H9 (cell line): ENCODE results near the gene PAK6. TPM values are rescaled to one million over a fixed set of nuclear protein-coding genes. Genes with fewer than 3 reads are reported as not detected.

Source experiments
- DNase-seq: peaks from one replicate; pipeline ENCODE4 v3.0.0-alpha.2; 2017
- H2AFZ ChIP-seq: one replicate; pipeline ENCODE4 v1.6.1; 2013; ENCODE audit warnings: mild to moderate bottlenecking, low read length, control low read depth, moderate library complexity
- H2AK5ac ChIP-seq: 2 replicates; pipeline ENCODE4 v1.6.1; 2013; ENCODE audit warnings: low read length, control low read depth, mixed read lengths; ENCODE audit not compliant: insufficient read length
- H2BK120ac ChIP-seq: one replicate; pipeline ENCODE4 v1.6.1; 2013; ENCODE audit warnings: low read depth, mild to moderate bottlenecking, low read length, control low read depth, inconsistent platforms; ENCODE audit not compliant: poor library complexity, severe bottlenecking
- H2BK12ac ChIP-seq: 2 replicates; pipeline ENCODE4 v1.6.1; 2013; ENCODE audit warnings: low read length, control low read depth, mixed read lengths, low read depth; ENCODE audit not compliant: insufficient read length
- H2BK15ac ChIP-seq: 2 replicates; pipeline ENCODE4 v1.6.1; 2013; ENCODE audit warnings: low read depth, low read length, control low read depth
- H2BK20ac ChIP-seq: one replicate; pipeline ENCODE4 v1.6.1; 2013; ENCODE audit warnings: low read depth, mild to moderate bottlenecking, low read length, control low read depth, inconsistent platforms; ENCODE audit not compliant: poor library complexity, severe bottlenecking
- H2BK5ac ChIP-seq: 2 replicates; pipeline ENCODE4 v1.6.1; 2013; ENCODE audit warnings: low read length, control low read depth, mixed read lengths; ENCODE audit not compliant: insufficient read length
- H3K14ac ChIP-seq: 2 replicates; pipeline ENCODE4 v1.6.1; 2013; ENCODE audit warnings: low read length, control low read depth; ENCODE audit not compliant: insufficient read depth
- H3K18ac ChIP-seq: 2 replicates; pipeline ENCODE4 v1.6.1; 2013; ENCODE audit warnings: low read depth, mild to moderate bottlenecking, mixed read lengths, low read length, control low read depth; ENCODE audit not compliant: insufficient read length
- H3K23ac ChIP-seq: 2 replicates; pipeline ENCODE4 v1.6.1; 2013; ENCODE audit warnings: low read length, control low read depth, mixed read lengths, low read depth; ENCODE audit not compliant: insufficient read length
- H3K23me2 ChIP-seq: 2 replicates; pipeline ENCODE4 v1.6.1; 2013; ENCODE audit warnings: low read depth, mild to moderate bottlenecking, mixed read lengths, low read length, control low read depth; ENCODE audit not compliant: insufficient read length, poor library complexity, severe bottlenecking
- H3K27ac ChIP-seq: 2 replicates; pipeline ENCODE4 v1.5.1; 2013; ENCODE audit warnings: low read length, control low read depth, mixed read lengths, low read depth; ENCODE audit not compliant: insufficient read length
- H3K27me3 ChIP-seq: 2 replicates; pipeline ENCODE4 v1.6.1; 2013; ENCODE audit warnings: low read length, control low read depth, inconsistent platforms; ENCODE audit not compliant: insufficient read depth
- H3K4ac ChIP-seq: 2 replicates; pipeline ENCODE4 v1.6.1; 2013; ENCODE audit warnings: low read depth, mild to moderate bottlenecking, control low read depth, inconsistent platforms, low read length, moderate library complexity
- H3K4me1 ChIP-seq: 2 replicates; pipeline ENCODE4 v1.6.1; 2013; ENCODE audit warnings: low read length, control low read depth, inconsistent platforms; ENCODE audit not compliant: insufficient read depth
- H3K4me2 ChIP-seq: 2 replicates; pipeline ENCODE4 v1.6.1; 2013; ENCODE audit warnings: low read length, control low read depth, mixed read lengths; ENCODE audit not compliant: insufficient read length, insufficient read depth
- H3K56ac ChIP-seq: 2 replicates; pipeline ENCODE4 v1.6.1; 2013; ENCODE audit warnings: low read depth, mild to moderate bottlenecking, mixed read lengths, low read length, control low read depth; ENCODE audit not compliant: insufficient read length
- H3K79me1 ChIP-seq: 2 replicates; pipeline ENCODE4 v1.6.1; 2013; ENCODE audit warnings: low read depth, mild to moderate bottlenecking, moderate library complexity, low read length, control low read depth, inconsistent platforms; ENCODE audit not compliant: insufficient read depth, poor library complexity, severe bottlenecking
- H3K79me2 ChIP-seq: 2 replicates; pipeline ENCODE4 v1.6.1; 2013; ENCODE audit warnings: low read length, control low read depth, inconsistent platforms; ENCODE audit not compliant: insufficient read depth
- H3K9ac ChIP-seq: 2 replicates; pipeline ENCODE4 v1.6.1; 2013; ENCODE audit warnings: low read length, control low read depth, mixed read lengths; ENCODE audit not compliant: insufficient read length; ENCODE audit errors: extremely low read depth
- H3K9me3 ChIP-seq: one replicate; pipeline ENCODE4 v1.6.1; 2013; ENCODE audit warnings: low read depth, low read length, inconsistent platforms; ENCODE audit not compliant: control insufficient read depth
- H3T11ph ChIP-seq: one replicate; pipeline ENCODE4 v1.6.1; 2013; ENCODE audit warnings: mild to moderate bottlenecking, low read length, control low read depth, inconsistent platforms
- H4K20me1 ChIP-seq: one replicate; pipeline ENCODE4 v1.6.1; 2013; ENCODE audit not compliant: control insufficient read depth, insufficient read length, insufficient read depth
- H4K5ac ChIP-seq: 2 replicates; pipeline ENCODE4 v1.6.1; 2013; ENCODE audit warnings: low read depth, mild to moderate bottlenecking, mixed read lengths, low read length, control low read depth; ENCODE audit not compliant: insufficient read length
- H4K8ac ChIP-seq: replicated peaks from 2 replicates; pipeline ENCODE4 v1.6.1; 2013; ENCODE audit warnings: low read length, control low read depth, mixed read lengths, low read depth; ENCODE audit not compliant: insufficient read length
- H4K91ac ChIP-seq: 2 replicates; pipeline ENCODE4 v1.6.1; 2013; ENCODE audit warnings: low read depth, mild to moderate bottlenecking, moderate library complexity, mixed read lengths, low read length, control low read depth; ENCODE audit not compliant: insufficient read length
- H3K27ac Mint-ChIP-seq, 3 experiments: 2 replicates in 2 of 3; 3 replicates in 1 of 3; pipeline ENCODE4 v1.8.0; 2020 to 2021; ENCODE audit warnings: mixed read lengths in 3 of 3, mild to moderate bottlenecking in 1 of 3, moderate library complexity in 1 of 3
- H3K27me3 Mint-ChIP-seq: 2 replicates; pipeline ENCODE4 v1.8.0; 2021; ENCODE audit warnings: low read depth, mild to moderate bottlenecking, moderate library complexity, mixed read lengths
- H3K36me3 Mint-ChIP-seq, 3 experiments: 2 replicates in 2 of 3; 3 replicates in 1 of 3; pipeline ENCODE4 v1.8.0; 2020 to 2021; ENCODE audit warnings: low read depth in 3 of 3, mixed read lengths in 3 of 3; ENCODE audit not compliant: insufficient read depth in 1 of 3
- H3K4me1 Mint-ChIP-seq, 2 experiments: 2 replicates each; pipeline ENCODE4 v1.8.0; 2020; ENCODE audit warnings: mixed read lengths in 2 of 2
- H3K4me3 Mint-ChIP-seq, 2 experiments: 2 replicates in 1 of 2; 3 replicates in 1 of 2; pipeline ENCODE4 v1.8.0; 2020 to 2021; ENCODE audit warnings: mild to moderate bottlenecking in 2 of 2, mixed read lengths in 2 of 2, moderate library complexity in 1 of 2
- H3K9me3 Mint-ChIP-seq, 2 experiments: 2 replicates in 1 of 2; 3 replicates in 1 of 2; pipeline ENCODE4 v1.8.0; 2020; ENCODE audit warnings: mild to moderate bottlenecking in 2 of 2, mixed read lengths in 2 of 2, moderate library complexity in 1 of 2
- WGBS: extraction: QIAGEN DNeasy Blood & Tissue Kit; methylation state at CpG from one replicate; pipeline ENCODE4 v1.1.7; 2013; ENCODE audit warnings: missing lambda C conversion rate, low lambda C conversion rate, mixed read lengths; ENCODE audit not compliant: insufficient read length; ENCODE audit errors: extremely low coverage; 5-methylcytosine and 5-hydroxymethylcytosine counted together
- total RNA-seq: library from RNA; stranded (reverse); gene quantifications from 2 replicates; pipeline ENCODE4 v1.2.1, GENCODE V29; 2021
- TF ChIP-seq, protein P1 (sequence below): fragments of 200-600 bp; sonication (generic); conservative IDR thresholded peaks from 3 replicates; pipeline ENCODE4 v1.8.0; 2021; ENCODE audit warnings: antibody characterized with exemption, mild to moderate bottlenecking

PAK6 gene
- total RNA-seq, 1 experiment from 2014 or later, result 7.4 TPM

- H3K27ac Mint-ChIP-seq, result peak overlapping the region in 2 of 3 experiments; percentile 32 to 65; a peak in 2 of 7 replicates
- no peak overlapping the region for H4K5ac ChIP-seq
- no peak overlapping the region for H3K27ac ChIP-seq
- H2AFZ ChIP-seq, result no peak overlapping the region
- no peaks in the 10 kb centered on the region for H3K27me3 ChIP-seq
- no peak overlapping the region for H3K4ac ChIP-seq
- no peak for DNase-seq
- no peak overlapping the region for H3K4me3 Mint-ChIP-seq
- H3K9ac ChIP-seq, result no peak overlapping the region
- peaks cover 46 to 86% (median 86%) of the 10 kb centered on the region in 3 experiments for H3K36me3 Mint-ChIP-seq
- no peaks in the 10 kb centered on the region for H3K9me3 Mint-ChIP-seq
- H3K4me2 ChIP-seq, result no peak overlapping the region
- no peak overlapping the region for H3K14ac ChIP-seq
- WGBS, result no CpG with 5 or more reads among the region's 1 CpG
- no peaks in the 10 kb centered on the region for H3K79me2 ChIP-seq
- no peak overlapping the region for H3K18ac ChIP-seq
- H2BK20ac ChIP-seq, result no peak overlapping the region
- H3K56ac ChIP-seq, result no peak overlapping the region
- no peaks in the 10 kb centered on the region for H3K23me2 ChIP-seq
- no peak overlapping the region for H2BK15ac ChIP-seq
- H3K9me3 ChIP-seq, result no peaks in the 10 kb centered on the region
- no peak overlapping the region for H2AK5ac ChIP-seq
- no peaks in the 10 kb centered on the region for H3K4me1 ChIP-seq
- no peak overlapping the region for H3K23ac ChIP-seq
- TF ChIP-seq, protein P1, sequence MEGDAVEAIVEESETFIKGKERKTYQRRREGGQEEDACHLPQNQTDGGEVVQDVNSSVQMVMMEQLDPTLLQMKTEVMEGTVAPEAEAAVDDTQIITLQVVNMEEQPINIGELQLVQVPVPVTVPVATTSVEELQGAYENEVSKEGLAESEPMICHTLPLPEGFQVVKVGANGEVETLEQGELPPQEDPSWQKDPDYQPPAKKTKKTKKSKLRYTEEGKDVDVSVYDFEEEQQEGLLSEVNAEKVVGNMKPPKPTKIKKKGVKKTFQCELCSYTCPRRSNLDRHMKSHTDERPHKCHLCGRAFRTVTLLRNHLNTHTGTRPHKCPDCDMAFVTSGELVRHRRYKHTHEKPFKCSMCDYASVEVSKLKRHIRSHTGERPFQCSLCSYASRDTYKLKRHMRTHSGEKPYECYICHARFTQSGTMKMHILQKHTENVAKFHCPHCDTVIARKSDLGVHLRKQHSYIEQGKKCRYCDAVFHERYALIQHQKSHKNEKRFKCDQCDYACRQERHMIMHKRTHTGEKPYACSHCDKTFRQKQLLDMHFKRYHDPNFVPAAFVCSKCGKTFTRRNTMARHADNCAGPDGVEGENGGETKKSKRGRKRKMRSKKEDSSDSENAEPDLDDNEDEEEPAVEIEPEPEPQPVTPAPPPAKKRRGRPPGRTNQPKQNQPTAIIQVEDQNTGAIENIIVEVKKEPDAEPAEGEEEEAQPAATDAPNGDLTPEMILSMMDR, result no peak
- H4K91ac ChIP-seq, result no peak overlapping the region
- no peaks in the 10 kb centered on the region for H4K20me1 ChIP-seq
- H3K4me1 Mint-ChIP-seq, result no peaks in the 10 kb centered on the region
- H2BK120ac ChIP-seq, result no peak overlapping the region
- no peaks in the 10 kb centered on the region for H3K27me3 Mint-ChIP-seq
- H3K79me1 ChIP-seq, result peaks cover 8% of the 10 kb centered on the region
- H2BK5ac ChIP-seq, result no peak overlapping the region
- H2BK12ac ChIP-seq, result no peak overlapping the region
- H3T11ph ChIP-seq, result no peak overlapping the region
- H4K8ac ChIP-seq, result no peak overlapping the region
These were observed 41.4 kb upstream of the PAK6 start for GRCh38 chr15:40197434-40197833.
